IMR-90 (cell line): ENCODE results near the gene CNNM2. TPM values are rescaled to one million over a fixed set of nuclear protein-coding genes. Genes with fewer than 3 reads are reported as not detected.
"Not testable (repeated sequence)": the region's sequence is repeated elsewhere in the genome, so short reads cannot be mapped to it uniquely, and the experiment has no call there.

ENCODE experiments used
- ATAC-seq: fragments of 200-7000 bp; cut with Tn5 transposase; 2 replicates; pipeline ENCODE4 v1.9.1; 2020; ENCODE audit warnings: low read depth, mild to moderate bottlenecking, moderate library complexity
- BruUV-seq: library from RNA; stranded (reverse); fragments of 400-500 nt; replicated peaks from 2 replicates; lab custom pipeline; 2021; lab: Mats Ljungman, UMichigan
- CTCF ChIA-PET: fragments of 300-600 bp; formaldehyde crosslinking; extraction: SDS; loops from one replicate; lab custom pipeline; 2021; ENCODE audit warnings: antibody characterized with exemption; lab: Yijun Ruan, JAX
- POLR2A ChIA-PET: fragments of 300-600 bp; sonication (Branson Sonifier 250); formaldehyde crosslinking; loops from one replicate; lab custom pipeline; 2022; ENCODE audit warnings: antibody characterized with exemption; ENCODE audit not compliant: unreplicated experiment; lab: Charles Lee
- DNase-seq: peaks from one replicate; pipeline ENCODE4 v3.0.0; 2013
- H2AFZ ChIP-seq: replicated peaks from 2 replicates; pipeline ENCODE3; 2013; ENCODE audit warnings: low read length, mild to moderate bottlenecking; ENCODE audit not compliant: poor library complexity
- H2AK5ac ChIP-seq: 2 replicates; pipeline ENCODE4 v1.6.1; 2013; ENCODE audit warnings: low read depth, low read length, inconsistent platforms
- H2AK9ac ChIP-seq: replicated peaks from 2 replicates; pipeline ENCODE3; 2013; ENCODE audit warnings: mild to moderate bottlenecking, low read depth, low read length, moderate library complexity; ENCODE audit not compliant: poor library complexity
- H2BK120ac ChIP-seq: 2 replicates; pipeline ENCODE4 v1.6.1; 2013; ENCODE audit warnings: low read depth, low read length, inconsistent platforms
- H2BK15ac ChIP-seq: 3 replicates; pipeline ENCODE4 v1.6.1; 2013; ENCODE audit warnings: low read depth, low read length, inconsistent platforms
- H2BK20ac ChIP-seq: 2 replicates; pipeline ENCODE4 v1.6.1; 2013; ENCODE audit warnings: low read depth, mild to moderate bottlenecking, inconsistent platforms, low read length, moderate library complexity
- H2BK5ac ChIP-seq: 2 replicates; pipeline ENCODE4 v1.6.1; 2013; ENCODE audit warnings: mild to moderate bottlenecking, low read depth, low read length, inconsistent platforms; ENCODE audit not compliant: poor library complexity, severe bottlenecking
- H3K14ac ChIP-seq: replicated peaks from 2 replicates; pipeline ENCODE4 v1.6.1; 2013; ENCODE audit warnings: low read depth, low read length, inconsistent platforms
- H3K18ac ChIP-seq: 2 replicates; pipeline ENCODE4 v1.6.1; 2013; ENCODE audit warnings: low read depth, low read length, control low read depth
- H3K23ac ChIP-seq: 2 replicates; pipeline ENCODE4 v1.6.1; 2013; ENCODE audit warnings: low read depth, low read length, inconsistent platforms
- H3K27ac ChIP-seq: 2 replicates; pipeline ENCODE4 v1.5.1; 2013; ENCODE audit warnings: mild to moderate bottlenecking, control low read depth, low read length; ENCODE audit not compliant: insufficient read depth
- H3K27me3 ChIP-seq: 2 replicates; pipeline ENCODE4 v1.6.1; 2013; ENCODE audit warnings: low read length; ENCODE audit not compliant: control insufficient read depth, insufficient read depth
- H3K36me3 ChIP-seq: 2 replicates; pipeline ENCODE4 v1.6.1; 2013; ENCODE audit warnings: low read length, mixed read lengths; ENCODE audit not compliant: control insufficient read depth, insufficient read depth
- H3K4ac ChIP-seq: 2 replicates; pipeline ENCODE4 v1.6.1; 2013; ENCODE audit warnings: low read depth, low read length, inconsistent platforms
- H3K4me1 ChIP-seq: 2 replicates; pipeline ENCODE4 v1.6.1; 2013; ENCODE audit warnings: low read length, mixed read lengths; ENCODE audit not compliant: control insufficient read depth, insufficient read depth
- H3K4me2 ChIP-seq: 2 replicates; pipeline ENCODE4 v1.6.1; 2013; ENCODE audit warnings: low read depth, mild to moderate bottlenecking, control low read depth, low read length, moderate library complexity
- H3K4me3 ChIP-seq: 2 replicates; pipeline ENCODE4 v1.5.1; 2013; ENCODE audit warnings: low read depth, mild to moderate bottlenecking, control low read depth, low read length, moderate library complexity; ENCODE audit not compliant: insufficient read depth
- H3K56ac ChIP-seq: 2 replicates; pipeline ENCODE4 v1.6.1; 2013; ENCODE audit warnings: low read length, inconsistent platforms; ENCODE audit not compliant: insufficient read depth; ENCODE audit errors: extremely low read depth
- H3K79me1 ChIP-seq, 2 experiments: 2 replicates each; pipeline ENCODE4 v1.6.1; 2013; ENCODE audit warnings: low read length in 2 of 2, inconsistent platforms in 1 of 2, low read depth in 1 of 2
- H3K9ac ChIP-seq: 2 replicates; pipeline ENCODE4 v1.6.1; 2013; ENCODE audit warnings: low read depth, low read length, control low read depth
- H3K9me1 ChIP-seq: 2 replicates; pipeline ENCODE4 v1.6.1; 2013; ENCODE audit warnings: low read length, inconsistent platforms; ENCODE audit not compliant: insufficient read depth
- H3K9me3 ChIP-seq: 2 replicates; pipeline ENCODE4 v1.6.1; 2013; ENCODE audit warnings: low read length; ENCODE audit not compliant: control insufficient read depth, insufficient read depth
- H4K20me1 ChIP-seq: 2 replicates; pipeline ENCODE4 v1.6.1; 2013; ENCODE audit warnings: low read length, inconsistent platforms; ENCODE audit not compliant: insufficient read depth
- H4K5ac ChIP-seq: 2 replicates; pipeline ENCODE4 v1.6.1; 2013; ENCODE audit warnings: mild to moderate bottlenecking, low read depth, low read length, control low read depth
- H4K8ac ChIP-seq, 2 experiments: 2 replicates each; pipeline ENCODE4 v1.6.1; 2013; ENCODE audit warnings: low read depth in 2 of 2, low read length in 2 of 2, control low read depth in 1 of 2, inconsistent platforms in 1 of 2
- H4K91ac ChIP-seq: 2 replicates; pipeline ENCODE4 v1.6.1; 2013; ENCODE audit warnings: low read depth, low read length, inconsistent platforms; ENCODE audit not compliant: insufficient read depth
- FOS ChIP-seq: fragments of 150-350 bp; IDR thresholded peaks from 2 replicates; pipeline ENCODE4 v1.6.1; 2016; ENCODE audit warnings: low read depth, low read length
- WGBS, 2 experiments: methylation state at CpG; one replicate each; pipeline versions ENCODE4 v1.1.5 to v1.1.7; 2013; ENCODE audit warnings: missing lambda C conversion rate in 2 of 2; ENCODE audit not compliant: insufficient read length in 1 of 2; ENCODE audit errors: extremely low coverage in 2 of 2; 5-methylcytosine and 5-hydroxymethylcytosine counted together
- dilution Hi-C: fragments of 300-500 bp; cut with HindIII; formaldehyde crosslinking; loops from one replicate; pipeline ENCODE4 v1.14.3; 2018; ENCODE audit warnings: low sequenced_read_pairs; ENCODE audit not compliant: unreplicated experiment
- in situ Hi-C: fragments of 300-500 bp; cut with MboI; formaldehyde crosslinking; loops from 3 replicates; pipeline ENCODE4 v1.14.3; 2019; ENCODE audit warnings: low sequenced_read_pairs, inconsistent platforms, mixed read lengths
- intact Hi-C: fragments of 100-400 bp; cut with micrococcal nuclease; formaldehyde crosslinking; loops from 2 replicates; pipeline ENCODE4 v1.10.0; 2022
- polyA plus RNA-seq, 3 experiments: library from polyadenylated mRNA; depleted of rRNA; stranded (reverse); fragments of >200 nt; gene quantifications; 2 replicates each; pipeline ENCODE4 v1.2.3, GENCODE V29; 2012; ENCODE audit warnings: low replicate concordance in 1 of 3
- total RNA-seq: library from RNA; depleted of rRNA; stranded (reverse); fragments of >200 nt; gene quantifications from 2 replicates; pipeline ENCODE4 v1.2.3, GENCODE V29; 2012

The CNNM2 gene
- total and polyA plus RNA-seq, 2 of the 4 experiments (the other 2 are of a cell fraction) = 4.7 to 5.6 TPM

DNA sequence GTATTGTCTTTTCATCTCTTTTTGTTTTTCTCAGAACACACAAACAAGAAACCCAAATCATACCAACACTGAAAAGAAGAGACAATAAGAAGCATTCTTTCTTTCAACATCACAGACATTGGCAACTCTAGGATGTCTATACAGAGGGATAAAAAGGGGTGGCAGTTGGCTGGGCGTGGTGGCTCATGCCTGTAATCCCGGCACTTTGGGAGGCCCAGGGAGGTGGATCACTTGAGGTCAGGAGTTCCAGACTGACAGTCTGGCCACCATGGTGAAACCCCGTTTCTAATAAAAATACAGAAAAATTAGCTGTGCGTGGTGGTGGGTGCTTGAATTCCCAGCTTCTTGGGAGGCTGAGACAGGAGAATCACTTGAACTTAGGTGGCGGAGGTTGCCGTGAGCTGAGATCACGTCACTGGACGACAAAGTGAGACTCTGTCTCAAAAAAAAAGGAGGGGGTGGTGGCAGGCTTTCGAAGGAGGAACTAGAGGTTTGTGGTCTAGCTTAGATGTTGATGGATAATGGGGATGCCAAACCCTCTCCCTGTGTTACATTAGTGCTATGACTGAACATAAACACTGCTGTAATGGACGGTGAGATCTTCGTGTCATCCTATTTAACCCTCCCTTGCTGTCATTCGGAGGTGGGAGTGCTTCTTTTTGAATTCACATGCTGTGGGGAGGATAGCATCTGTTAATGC lies 9.4 kb downstream of the CNNM2 start (continued):
- no peak for TF ChIP-seq FOS

DNA sequence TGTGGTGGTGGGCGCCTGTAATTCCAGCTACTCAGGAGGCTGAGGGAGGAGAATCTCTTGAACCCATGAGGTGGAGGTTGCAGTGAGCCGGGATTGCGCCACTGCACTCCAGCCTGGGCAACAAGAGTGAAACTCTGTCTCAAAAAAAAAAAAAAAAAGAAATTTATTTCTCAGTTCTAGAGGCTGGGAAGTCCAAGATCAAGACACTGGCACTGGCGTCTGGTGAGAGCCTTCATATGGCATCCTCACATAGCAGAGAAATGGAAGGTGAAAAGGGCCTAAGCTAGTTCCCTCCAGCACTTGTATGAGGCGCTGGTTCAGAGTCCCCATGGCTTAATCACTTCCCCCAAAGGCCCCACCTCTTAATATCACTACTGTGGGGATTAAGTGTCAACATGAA lies 10.3 kb downstream of the CNNM2 start:
- dilution Hi-C loops, BruUV-seq, H3K14ac ChIP-seq, H2AFZ ChIP-seq, H3K9ac ChIP-seq, H4K8ac ChIP-seq, H2BK5ac ChIP-seq, H3K23ac ChIP-seq, H3K27ac ChIP-seq, H3K18ac ChIP-seq, H3K9me3 ChIP-seq, H3K9me1 ChIP-seq, in situ Hi-C loops, H3K36me3 ChIP-seq, H2BK20ac ChIP-seq, H2AK9ac ChIP-seq, H2BK15ac ChIP-seq, H3K4ac ChIP-seq, POLR2A ChIA-PET, H2BK120ac ChIP-seq, intact Hi-C loops, H3K4me1 ChIP-seq, ATAC-seq, H2AK5ac ChIP-seq, DNase-seq, H3K4me3 ChIP-seq, H3K4me2 ChIP-seq, H3K56ac ChIP-seq, H4K91ac ChIP-seq, H3K27me3 ChIP-seq, H4K5ac ChIP-seq: not testable (repeated sequence)
- peaks cover 9 to 70% of the 10 kb centered on the region in 2 experiments for H3K79me1 ChIP-seq
- peaks cover 15% of the 10 kb centered on the region; the same call in 1 of the 2 replicates for H4K20me1 ChIP-seq
- CTCF ChIA-PET = interaction anchor here (0.6 to 1.4 kb wide), 3 partner anchors 126 to 231 kb away, joined by 4 to 6 read pairs (median 4); no protein-coding TSS in a partner anchor
- no CpG with 5 or more reads among the region's 5 CpGs for WGBS, 2 experiments
